ENCODE data around the gene SRRM4.

The SRRM4 gene

DNA sequence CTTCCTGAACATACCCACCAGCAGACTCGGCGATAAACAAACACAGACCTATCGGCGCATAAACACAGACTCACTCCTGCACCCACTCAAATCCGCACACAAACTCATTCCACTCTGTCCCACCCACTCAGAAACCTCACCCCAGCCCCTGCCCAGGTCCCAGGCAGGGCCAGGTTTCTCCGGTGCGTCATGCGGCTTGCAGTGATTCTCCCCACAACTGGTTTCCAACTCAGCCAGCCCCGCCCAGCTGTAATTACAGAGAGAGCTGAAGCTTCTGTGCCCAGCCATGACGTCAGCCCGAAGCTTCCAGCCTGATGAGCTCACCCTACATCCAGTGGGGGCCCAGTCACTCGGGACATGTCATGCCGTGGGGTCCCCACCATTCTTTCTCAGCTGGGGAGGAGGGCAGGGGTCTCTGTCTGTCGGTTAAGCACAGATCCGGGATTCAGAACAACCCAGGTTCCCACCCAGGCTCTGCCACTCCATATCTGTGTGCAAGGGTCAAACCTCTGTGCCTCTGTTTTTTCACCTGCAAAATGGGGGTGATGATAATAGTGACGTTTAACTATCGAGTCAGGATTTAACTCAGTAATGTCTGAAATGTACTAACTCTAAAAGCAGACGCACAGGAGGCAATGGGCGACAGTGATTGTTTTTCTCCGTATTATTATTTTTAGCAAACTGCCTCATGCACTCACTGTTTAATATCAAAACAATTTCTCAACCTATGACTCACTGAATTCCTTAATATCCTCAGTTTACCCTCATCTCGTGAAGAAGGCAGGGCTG is 195.1 kb downstream of the SRRM4 start:
- Histone ChIP-seq H3K36me3 (ENCODE audit: control insufficient read depth, insufficient read depth, low read length) (no peaks in the 10 kb centered on the region), H3K4me3 (ENCODE audit: insufficient read depth, low read depth, low read length, poor library complexity, severe bottlenecking) (no peak overlapping the region), H3K27ac (ENCODE audit: insufficient read depth, low read length, poor library complexity, severe bottlenecking) (no peak overlapping the region), H3K27me3 (replicated peaks; ENCODE audit: control insufficient read depth, insufficient read depth, low read length, poor library complexity, severe bottlenecking) (no peaks in the 10 kb centered on the region), H3K4me1 (ENCODE audit: control insufficient read depth, insufficient read depth, low read length, poor library complexity, severe bottlenecking) (no peaks in the 10 kb centered on the region), H3K9me3 (ENCODE audit: control insufficient read depth, low read length) (no peaks in the 10 kb centered on the region)
- DNase-seq: no peak

GRCh38 chr12:119177056-119177325 is 195.7 kb downstream of the SRRM4 start:
- Histone ChIP-seq H3K4me3 (ENCODE audit: insufficient read depth, low read depth, low read length, poor library complexity, severe bottlenecking) (no peak overlapping the region), H3K36me3 (ENCODE audit: control insufficient read depth, insufficient read depth, low read length) (no peaks in the 10 kb centered on the region), H3K9me3 (ENCODE audit: control insufficient read depth, low read length) (no peaks in the 10 kb centered on the region), H3K27me3 (replicated peaks; ENCODE audit: control insufficient read depth, insufficient read depth, low read length, poor library complexity, severe bottlenecking) (no peaks in the 10 kb centered on the region), H3K4me1 (ENCODE audit: control insufficient read depth, insufficient read depth, low read length, poor library complexity, severe bottlenecking) (no peaks in the 10 kb centered on the region), H3K27ac (ENCODE audit: insufficient read depth, low read length, poor library complexity, severe bottlenecking) (no peak overlapping the region)
- DNase-seq: no peak

- H3K36me3 ChIP-seq (ENCODE audit: control insufficient read depth, insufficient read depth, low read length): no peaks in the 10 kb centered on the region
- no peaks in the 10 kb centered on the region for H3K4me1 ChIP-seq (ENCODE audit: control insufficient read depth, insufficient read depth, low read length, poor library complexity, severe bottlenecking)
- H3K9me3 ChIP-seq (ENCODE audit: control insufficient read depth, low read length): no peaks in the 10 kb centered on the region
- no peak for DNase-seq
- H3K27me3 ChIP-seq (replicated peaks; ENCODE audit: control insufficient read depth, insufficient read depth, low read length, poor library complexity, severe bottlenecking): no peaks in the 10 kb centered on the region
- no peak overlapping the region for H3K27ac ChIP-seq (ENCODE audit: insufficient read depth, low read length, poor library complexity, severe bottlenecking)
- no peak overlapping the region for H3K4me3 ChIP-seq (ENCODE audit: insufficient read depth, low read depth, low read length, poor library complexity, severe bottlenecking)
Observed at GRCh38 chr12:119177724-119178380, 196.5 kb downstream of the SRRM4 start.

DNA sequence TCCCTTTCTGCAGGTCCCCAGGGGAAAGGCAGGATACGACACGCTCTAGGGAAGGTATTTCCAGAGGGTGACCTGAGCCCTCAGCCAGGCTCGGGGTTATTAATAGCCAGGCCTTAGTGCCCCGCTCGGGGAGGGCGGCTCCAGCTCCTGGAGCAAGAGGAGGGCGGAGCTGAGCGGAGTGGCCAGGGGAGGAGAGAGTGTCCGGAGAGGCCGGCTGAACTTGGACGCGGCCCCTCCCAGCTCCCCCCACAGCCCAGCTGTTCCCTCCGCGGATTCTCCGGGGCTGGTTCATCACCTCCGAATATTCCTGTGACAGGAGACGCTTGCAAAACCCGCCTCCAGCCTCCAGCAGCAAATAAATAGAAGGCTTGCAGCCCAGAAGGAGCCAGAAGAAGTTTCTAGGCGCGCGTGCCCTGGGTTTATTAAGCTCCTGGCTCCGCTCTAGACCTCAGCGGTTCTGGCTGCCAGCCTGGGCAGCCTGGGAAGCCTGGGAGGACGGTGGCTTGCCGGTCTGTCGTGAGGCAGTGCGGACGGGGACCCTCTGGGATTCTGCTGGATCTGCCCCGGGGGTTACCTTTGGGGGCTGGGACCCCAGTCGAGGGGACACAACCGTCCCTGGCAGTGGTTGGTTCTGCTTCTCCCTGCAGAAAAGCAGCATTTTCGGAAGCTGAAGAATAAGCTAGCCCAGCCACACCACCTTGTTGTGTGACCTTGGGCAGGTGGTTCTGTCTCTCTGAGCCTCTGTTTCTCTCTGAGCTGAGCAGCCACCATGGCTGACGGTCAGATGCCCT is 197.4 kb downstream of the SRRM4 start, which contains the start of gene HSPB8:
Gene HSPB8 (plus strand): TSS at position 388 of the 791 bp plus-strand sequence. CDS start 382 bp downstream, at position 770.
- no peak within 1 kb of the TSS for H3K27ac ChIP-seq (ENCODE audit: insufficient read depth, low read length, poor library complexity, severe bottlenecking)
- H3K4me3 ChIP-seq (ENCODE audit: insufficient read depth, low read depth, low read length, poor library complexity, severe bottlenecking): no peak within 1 kb of the TSS

GRCh38 chr12:119179335-119180021 is 198.1 kb downstream of the SRRM4 start:
- H3K9me3 ChIP-seq (ENCODE audit: control insufficient read depth, low read length): no peaks in the 10 kb centered on the region
- no peak for DNase-seq
- H3K36me3 ChIP-seq (ENCODE audit: control insufficient read depth, insufficient read depth, low read length): no peaks in the 10 kb centered on the region
- H3K27ac ChIP-seq (ENCODE audit: insufficient read depth, low read length, poor library complexity, severe bottlenecking): no peak overlapping the region
- H3K4me1 ChIP-seq (ENCODE audit: control insufficient read depth, insufficient read depth, low read length, poor library complexity, severe bottlenecking): no peaks in the 10 kb centered on the region
- H3K27me3 ChIP-seq (replicated peaks; ENCODE audit: control insufficient read depth, insufficient read depth, low read length, poor library complexity, severe bottlenecking): no peaks in the 10 kb centered on the region
- no peak overlapping the region for H3K4me3 ChIP-seq (ENCODE audit: insufficient read depth, low read depth, low read length, poor library complexity, severe bottlenecking)

More for the DNA sequence above, 197.4 kb downstream of the SRRM4 start, which contains the start of gene HSPB8:
- Histone ChIP-seq H3K4me1 (ENCODE audit: control insufficient read depth, insufficient read depth, low read length, poor library complexity, severe bottlenecking) (no peaks in the 10 kb centered on the region), H3K27me3 (replicated peaks; ENCODE audit: control insufficient read depth, insufficient read depth, low read length, poor library complexity, severe bottlenecking) (no peaks in the 10 kb centered on the region), H3K9me3 (ENCODE audit: control insufficient read depth, low read length) (no peaks in the 10 kb centered on the region), H3K36me3 (ENCODE audit: control insufficient read depth, insufficient read depth, low read length) (no peaks in the 10 kb centered on the region)
- DNase-seq: no peak

GRCh38 chr12:119180380-119181040 is 199.2 kb downstream of the SRRM4 start:
- Histone ChIP-seq H3K9me3 (ENCODE audit: control insufficient read depth, low read length) (no peaks in the 10 kb centered on the region), H3K27ac (ENCODE audit: insufficient read depth, low read length, poor library complexity, severe bottlenecking) (no peak overlapping the region), H3K36me3 (ENCODE audit: control insufficient read depth, insufficient read depth, low read length) (no peaks in the 10 kb centered on the region), H3K27me3 (replicated peaks; ENCODE audit: control insufficient read depth, insufficient read depth, low read length, poor library complexity, severe bottlenecking) (no peaks in the 10 kb centered on the region), H3K4me1 (ENCODE audit: control insufficient read depth, insufficient read depth, low read length, poor library complexity, severe bottlenecking) (no peaks in the 10 kb centered on the region), H3K4me3 (ENCODE audit: insufficient read depth, low read depth, low read length, poor library complexity, severe bottlenecking) (no peak overlapping the region)
- DNase-seq: no peak

DNA sequence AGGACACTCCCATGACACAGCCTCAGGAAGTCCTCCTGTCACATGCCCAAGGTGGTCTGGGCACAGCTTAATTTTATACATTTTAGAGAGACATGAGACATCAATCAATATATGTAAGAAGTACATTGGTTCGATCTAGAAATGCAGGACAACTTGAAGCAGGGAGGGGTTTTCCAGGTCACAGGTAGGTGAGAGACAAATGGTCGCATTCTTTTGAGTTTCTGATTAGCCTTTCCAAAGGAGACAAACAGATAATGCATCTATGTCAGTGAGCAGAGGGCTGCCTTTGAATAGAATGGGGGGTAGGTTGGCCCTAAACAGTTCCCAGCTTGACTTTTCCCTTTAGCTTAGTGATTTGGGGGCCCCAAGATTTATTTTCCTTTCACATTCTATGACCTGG is 199.9 kb downstream of the SRRM4 start:
- Histone ChIP-seq H3K27ac (ENCODE audit: insufficient read depth, low read length, poor library complexity, severe bottlenecking) (no peak overlapping the region), H3K4me1 (ENCODE audit: control insufficient read depth, insufficient read depth, low read length, poor library complexity, severe bottlenecking) (no peaks in the 10 kb centered on the region), H3K4me3 (ENCODE audit: insufficient read depth, low read depth, low read length, poor library complexity, severe bottlenecking) (no peak overlapping the region), H3K27me3 (replicated peaks; ENCODE audit: control insufficient read depth, insufficient read depth, low read length, poor library complexity, severe bottlenecking) (no peaks in the 10 kb centered on the region), H3K9me3 (ENCODE audit: control insufficient read depth, low read length) (no peaks in the 10 kb centered on the region), H3K36me3 (ENCODE audit: control insufficient read depth, insufficient read depth, low read length) (no peaks in the 10 kb centered on the region)
- no peak for DNase-seq

DNA sequence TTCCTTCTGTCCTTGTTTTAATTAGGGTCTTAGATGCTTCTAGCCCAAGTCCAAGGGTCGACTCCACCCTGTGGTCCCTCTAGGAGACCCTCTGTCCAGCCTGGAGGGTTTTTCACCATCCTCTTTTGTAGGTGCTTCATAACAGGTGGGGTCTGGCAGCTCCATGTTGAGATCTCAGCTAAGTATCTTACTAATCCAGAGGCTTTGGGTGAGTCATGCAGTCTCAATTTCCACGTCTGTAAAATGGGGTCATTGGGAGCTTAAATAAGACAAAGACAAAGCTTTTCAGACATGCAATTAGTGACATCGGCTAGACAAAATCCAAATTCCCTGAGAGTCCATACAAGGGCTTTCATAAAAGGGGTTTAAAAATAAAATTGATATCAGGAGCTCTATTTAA is 200.6 kb downstream of the SRRM4 start:
- no peak for DNase-seq
- Histone ChIP-seq H3K4me1 (ENCODE audit: control insufficient read depth, insufficient read depth, low read length, poor library complexity, severe bottlenecking) (no peaks in the 10 kb centered on the region), H3K4me3 (ENCODE audit: insufficient read depth, low read depth, low read length, poor library complexity, severe bottlenecking) (no peak overlapping the region)

DNA sequence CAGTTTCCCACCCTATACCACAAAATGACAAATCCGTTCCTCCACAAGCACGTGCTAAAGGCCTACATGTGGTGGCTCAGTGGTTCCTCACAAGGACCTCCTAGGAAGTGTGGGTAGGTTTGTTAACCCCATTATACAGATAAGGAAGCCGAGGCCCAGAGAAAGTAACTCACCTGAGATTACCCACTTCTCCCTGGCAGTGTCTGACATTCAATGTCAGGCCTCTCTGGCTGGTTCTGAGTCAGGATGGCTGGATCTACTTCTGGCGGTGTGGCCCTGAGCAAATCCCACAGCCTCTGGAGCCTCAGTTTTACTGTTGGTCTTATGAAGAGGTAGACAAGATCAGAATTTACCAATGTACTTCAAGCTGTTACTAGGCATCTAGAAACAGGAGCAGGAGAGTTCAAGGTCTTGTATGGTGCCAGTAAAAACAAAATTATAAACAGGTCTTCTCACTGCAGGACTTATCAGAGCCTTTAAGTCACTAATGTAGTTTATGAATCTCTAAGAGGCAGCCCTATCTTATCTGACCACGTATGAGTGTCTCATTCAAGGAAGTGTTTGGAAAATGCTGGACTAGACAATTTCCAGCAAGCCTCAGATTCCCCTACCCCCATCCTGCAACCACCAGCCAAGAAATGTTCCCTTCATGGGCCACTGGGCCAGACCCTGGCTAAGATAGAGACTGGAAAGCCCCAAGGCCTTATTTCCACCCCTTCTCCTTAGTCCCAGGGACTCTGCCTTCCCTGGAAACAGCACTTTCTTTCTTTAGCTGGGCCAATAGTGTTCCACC is 201.6 kb downstream of the SRRM4 start:
- Histone ChIP-seq H3K9me3 (ENCODE audit: control insufficient read depth, low read length) (no peaks in the 10 kb centered on the region), H3K27ac (ENCODE audit: insufficient read depth, low read length, poor library complexity, severe bottlenecking) (no peak overlapping the region), H3K4me1 (ENCODE audit: control insufficient read depth, insufficient read depth, low read length, poor library complexity, severe bottlenecking) (no peaks in the 10 kb centered on the region), H3K36me3 (ENCODE audit: control insufficient read depth, insufficient read depth, low read length) (no peaks in the 10 kb centered on the region), H3K4me3 (ENCODE audit: insufficient read depth, low read depth, low read length, poor library complexity, severe bottlenecking) (no peak overlapping the region), H3K27me3 (replicated peaks; ENCODE audit: control insufficient read depth, insufficient read depth, low read length, poor library complexity, severe bottlenecking) (no peaks in the 10 kb centered on the region)
- no peak for DNase-seq

More for the DNA sequence above, 200.6 kb downstream of the SRRM4 start:
- Histone ChIP-seq H3K9me3 (ENCODE audit: control insufficient read depth, low read length) (no peaks in the 10 kb centered on the region), H3K27me3 (replicated peaks; ENCODE audit: control insufficient read depth, insufficient read depth, low read length, poor library complexity, severe bottlenecking) (no peaks in the 10 kb centered on the region), H3K36me3 (ENCODE audit: control insufficient read depth, insufficient read depth, low read length) (no peaks in the 10 kb centered on the region), H3K27ac (ENCODE audit: insufficient read depth, low read length, poor library complexity, severe bottlenecking) (no peak overlapping the region)

Measured in effector memory CD4-positive, alpha-beta T cell (primary cell).